IMR-90 (cell line): ENCODE data around the gene BBS7. TPM values are rescaled to one million over a fixed set of nuclear protein-coding genes. Genes with fewer than 3 reads are reported as not detected.
A peak's percentile ranks its signal among the peaks of the same experiment; 100 is the strongest.

Experiments
- ATAC-seq: fragments of 200-7000 bp; cut with Tn5 transposase; 2 replicates; pipeline ENCODE4 v1.9.1; 2020; ENCODE audit warnings: low read depth, mild to moderate bottlenecking, moderate library complexity
- BruUV-seq: library from RNA; stranded (reverse); fragments of 400-500 nt; replicated peaks from 2 replicates; lab custom pipeline; 2021; lab: Mats Ljungman, UMichigan
- CTCF ChIA-PET: fragments of 300-600 bp; formaldehyde crosslinking; extraction: SDS; loops from one replicate; lab custom pipeline; 2021; ENCODE audit warnings: antibody characterized with exemption; lab: Yijun Ruan, JAX
- POLR2A ChIA-PET: fragments of 300-600 bp; sonication (Branson Sonifier 250); formaldehyde crosslinking; loops from one replicate; lab custom pipeline; 2022; ENCODE audit warnings: antibody characterized with exemption; ENCODE audit not compliant: unreplicated experiment; lab: Charles Lee
- DNase-seq: peaks from one replicate; pipeline ENCODE4 v3.0.0; 2013
- H2AFZ ChIP-seq: replicated peaks from 2 replicates; pipeline ENCODE3; 2013; ENCODE audit warnings: low read length, mild to moderate bottlenecking; ENCODE audit not compliant: poor library complexity
- H2AK5ac ChIP-seq: 2 replicates; pipeline ENCODE4 v1.6.1; 2013; ENCODE audit warnings: low read depth, low read length, inconsistent platforms
- H2AK9ac ChIP-seq: replicated peaks from 2 replicates; pipeline ENCODE3; 2013; ENCODE audit warnings: mild to moderate bottlenecking, low read depth, low read length, moderate library complexity; ENCODE audit not compliant: poor library complexity
- H2BK120ac ChIP-seq: 2 replicates; pipeline ENCODE4 v1.6.1; 2013; ENCODE audit warnings: low read depth, low read length, inconsistent platforms
- H2BK15ac ChIP-seq: 3 replicates; pipeline ENCODE4 v1.6.1; 2013; ENCODE audit warnings: low read depth, low read length, inconsistent platforms
- H2BK20ac ChIP-seq: 2 replicates; pipeline ENCODE4 v1.6.1; 2013; ENCODE audit warnings: low read depth, mild to moderate bottlenecking, inconsistent platforms, low read length, moderate library complexity
- H2BK5ac ChIP-seq: 2 replicates; pipeline ENCODE4 v1.6.1; 2013; ENCODE audit warnings: mild to moderate bottlenecking, low read depth, low read length, inconsistent platforms; ENCODE audit not compliant: poor library complexity, severe bottlenecking
- H3K14ac ChIP-seq: replicated peaks from 2 replicates; pipeline ENCODE4 v1.6.1; 2013; ENCODE audit warnings: low read depth, low read length, inconsistent platforms
- H3K18ac ChIP-seq: 2 replicates; pipeline ENCODE4 v1.6.1; 2013; ENCODE audit warnings: low read depth, low read length, control low read depth
- H3K23ac ChIP-seq: 2 replicates; pipeline ENCODE4 v1.6.1; 2013; ENCODE audit warnings: low read depth, low read length, inconsistent platforms
- H3K27ac ChIP-seq: 2 replicates; pipeline ENCODE4 v1.5.1; 2013; ENCODE audit warnings: mild to moderate bottlenecking, control low read depth, low read length; ENCODE audit not compliant: insufficient read depth
- H3K27me3 ChIP-seq: 2 replicates; pipeline ENCODE4 v1.6.1; 2013; ENCODE audit warnings: low read length; ENCODE audit not compliant: control insufficient read depth, insufficient read depth
- H3K36me3 ChIP-seq: 2 replicates; pipeline ENCODE4 v1.6.1; 2013; ENCODE audit warnings: low read length, mixed read lengths; ENCODE audit not compliant: control insufficient read depth, insufficient read depth
- H3K4ac ChIP-seq: 2 replicates; pipeline ENCODE4 v1.6.1; 2013; ENCODE audit warnings: low read depth, low read length, inconsistent platforms
- H3K4me1 ChIP-seq: 2 replicates; pipeline ENCODE4 v1.6.1; 2013; ENCODE audit warnings: low read length, mixed read lengths; ENCODE audit not compliant: control insufficient read depth, insufficient read depth
- H3K4me2 ChIP-seq: 2 replicates; pipeline ENCODE4 v1.6.1; 2013; ENCODE audit warnings: low read depth, mild to moderate bottlenecking, control low read depth, low read length, moderate library complexity
- H3K4me3 ChIP-seq: 2 replicates; pipeline ENCODE4 v1.5.1; 2013; ENCODE audit warnings: low read depth, mild to moderate bottlenecking, control low read depth, low read length, moderate library complexity; ENCODE audit not compliant: insufficient read depth
- H3K56ac ChIP-seq: 2 replicates; pipeline ENCODE4 v1.6.1; 2013; ENCODE audit warnings: low read length, inconsistent platforms; ENCODE audit not compliant: insufficient read depth; ENCODE audit errors: extremely low read depth
- H3K79me1 ChIP-seq, 2 experiments: 2 replicates each; pipeline ENCODE4 v1.6.1; 2013; ENCODE audit warnings: low read length in 2 of 2, inconsistent platforms in 1 of 2, low read depth in 1 of 2
- H3K9ac ChIP-seq: 2 replicates; pipeline ENCODE4 v1.6.1; 2013; ENCODE audit warnings: low read depth, low read length, control low read depth
- H3K9me1 ChIP-seq: 2 replicates; pipeline ENCODE4 v1.6.1; 2013; ENCODE audit warnings: low read length, inconsistent platforms; ENCODE audit not compliant: insufficient read depth
- H3K9me3 ChIP-seq: 2 replicates; pipeline ENCODE4 v1.6.1; 2013; ENCODE audit warnings: low read length; ENCODE audit not compliant: control insufficient read depth, insufficient read depth
- H4K20me1 ChIP-seq: 2 replicates; pipeline ENCODE4 v1.6.1; 2013; ENCODE audit warnings: low read length, inconsistent platforms; ENCODE audit not compliant: insufficient read depth
- H4K5ac ChIP-seq: 2 replicates; pipeline ENCODE4 v1.6.1; 2013; ENCODE audit warnings: mild to moderate bottlenecking, low read depth, low read length, control low read depth
- H4K8ac ChIP-seq, 2 experiments: 2 replicates each; pipeline ENCODE4 v1.6.1; 2013; ENCODE audit warnings: low read depth in 2 of 2, low read length in 2 of 2, control low read depth in 1 of 2, inconsistent platforms in 1 of 2
- H4K91ac ChIP-seq: 2 replicates; pipeline ENCODE4 v1.6.1; 2013; ENCODE audit warnings: low read depth, low read length, inconsistent platforms; ENCODE audit not compliant: insufficient read depth
- CEBPB ChIP-seq: IDR thresholded peaks from 2 replicates; pipeline ENCODE4 v1.6.1; 2012; ENCODE audit warnings: low read depth, low read length, improper control_type of control experiment
- CHD1 ChIP-seq: IDR thresholded peaks from 2 replicates; pipeline ENCODE4 v1.6.1; 2012; ENCODE audit warnings: low read depth, low read length, improper control_type of control experiment
- ELK1 ChIP-seq: fragments of 150-350 bp; IDR thresholded peaks from 2 replicates; pipeline ENCODE4 v1.6.1; 2016; ENCODE audit warnings: low read depth, mild to moderate bottlenecking, low read length, moderate library complexity, borderline replicate concordance
- FOS ChIP-seq: fragments of 150-350 bp; IDR thresholded peaks from 2 replicates; pipeline ENCODE4 v1.6.1; 2016; ENCODE audit warnings: low read depth, low read length
- MAFK ChIP-seq: IDR thresholded peaks from 2 replicates; pipeline ENCODE4 v1.6.1; 2012; ENCODE audit warnings: low read depth, low read length, improper control_type of control experiment
- MAZ ChIP-seq: IDR thresholded peaks from 2 replicates; pipeline ENCODE4 v1.6.1; 2012; ENCODE audit warnings: low read depth, mild to moderate bottlenecking, low read length, improper control_type of control experiment, moderate library complexity, borderline replicate concordance
- MXI1 ChIP-seq: IDR thresholded peaks from 2 replicates; pipeline ENCODE4 v1.6.1; 2012; ENCODE audit warnings: low read depth, mild to moderate bottlenecking, low read length, moderate library complexity, borderline replicate concordance
- POLR2A ChIP-seq: IDR thresholded peaks from 2 replicates; pipeline ENCODE4 v1.6.1; 2012; ENCODE audit warnings: mild to moderate bottlenecking, low read depth, low read length
- RFX5 ChIP-seq: IDR thresholded peaks from 2 replicates; pipeline ENCODE4 v1.8.0; 2012; ENCODE audit warnings: low read depth, mild to moderate bottlenecking, low read length, moderate library complexity
- SMC3 ChIP-seq: fragments of 150-350 bp; IDR thresholded peaks from 2 replicates; pipeline ENCODE4 v1.6.1; 2016; ENCODE audit warnings: low read depth, mild to moderate bottlenecking, antibody characterized with exemption, low read length, moderate library complexity
- WGBS, 2 experiments: methylation state at CpG; one replicate each; pipeline versions ENCODE4 v1.1.5 to v1.1.7; 2013; ENCODE audit warnings: missing lambda C conversion rate in 2 of 2; ENCODE audit not compliant: insufficient read length in 1 of 2; ENCODE audit errors: extremely low coverage in 2 of 2; 5-methylcytosine and 5-hydroxymethylcytosine counted together
- dilution Hi-C: fragments of 300-500 bp; cut with HindIII; formaldehyde crosslinking; loops from one replicate; pipeline ENCODE4 v1.14.3; 2018; ENCODE audit warnings: low sequenced_read_pairs; ENCODE audit not compliant: unreplicated experiment
- in situ Hi-C: fragments of 300-500 bp; cut with MboI; formaldehyde crosslinking; loops from 3 replicates; pipeline ENCODE4 v1.14.3; 2019; ENCODE audit warnings: low sequenced_read_pairs, inconsistent platforms, mixed read lengths
- intact Hi-C: fragments of 100-400 bp; cut with micrococcal nuclease; formaldehyde crosslinking; loops from 2 replicates; pipeline ENCODE4 v1.10.0; 2022
- polyA plus RNA-seq, 3 experiments: library from polyadenylated mRNA; depleted of rRNA; stranded (reverse); fragments of >200 nt; gene quantifications; 2 replicates each; pipeline ENCODE4 v1.2.3, GENCODE V29; 2012; ENCODE audit warnings: low replicate concordance in 1 of 3
- total RNA-seq: library from RNA; depleted of rRNA; stranded (reverse); fragments of >200 nt; gene quantifications from 2 replicates; pipeline ENCODE4 v1.2.3, GENCODE V29; 2012

BBS7 gene
- total and polyA plus RNA-seq, 2 of the 4 experiments (the other 2 are of a cell fraction), result 23.0 to 32.3 TPM

- Histone ChIP-seq H3K23ac (no peak overlapping the region; the same call in 1 of the 2 replicates), H3K56ac (peak overlapping the region; percentile 51; the same call in 1 of the 2 replicates), H3K79me1 (peaks cover 0 to 21% of the 10 kb centered on the region in 2 experiments; a peak in 2 of 4 replicates), H3K4ac (peak overlapping the region; percentile 87), H3K4me1 (peaks cover 17% of the 10 kb centered on the region), H3K36me3 (no peaks in the 10 kb centered on the region), H2BK20ac (peak overlapping the region; percentile 89), H2AK9ac (no peak overlapping the region), H3K18ac (peak overlapping the region; percentile 94; the same call in 1 of the 2 replicates), H4K8ac (peak overlapping the region; percentile 72 to 89), H3K9me1 (peaks cover 17% of the 10 kb centered on the region), H2BK15ac (peak overlapping the region; percentile 73; the same call in 2 of the 3 replicates), H3K9ac (no peak overlapping the region), H3K27me3 (no peaks in the 10 kb centered on the region), H3K27ac (peak overlapping the region; percentile 89), H3K9me3 (peaks cover 3% of the 10 kb centered on the region; the same call in 1 of the 2 replicates), H2AFZ (no peak overlapping the region), H4K5ac (peak overlapping the region; percentile 98; the same call in 1 of the 2 replicates), H2AK5ac (peak overlapping the region; percentile 95), H2BK120ac (peak overlapping the region; percentile 100), H3K4me2 (no peak overlapping the region), H4K91ac (peak overlapping the region; percentile 96), H4K20me1 (no peaks in the 10 kb centered on the region), H3K4me3 (no peak overlapping the region), H3K14ac (peak overlapping the region; percentile 47; the same call in 1 of the 2 replicates), H2BK5ac (peak overlapping the region; percentile 98)
- ChIA-PET CTCF (no interaction called here), POLR2A (no interaction called here)
- in situ Hi-C loops, result no loop called here
- dilution Hi-C loops, result no loop called here
- BruUV-seq, result no TSS peak
- no peak for ATAC-seq
- no CpG with 5 or more reads among the region's 1 CpG for WGBS, 2 experiments
- intact Hi-C loops, result no loop called here
- TF ChIP-seq FOS (no peak), MAZ (no peak), SMC3 (no peak), ELK1 (no peak), MXI1 (no peak), CHD1 (no peak), RFX5 (no peak), POLR2A (no peak), MAFK (no peak), CEBPB (no peak)
- DNase-seq, result no peak
These were observed 85.9 kb downstream of the BBS7 start for GRCh38 chr4:121784401-121784800.
